ENCODE data around the gene NPR2. TPM values are rescaled to one million over a fixed set of nuclear protein-coding genes. Genes with fewer than 3 reads are reported as not detected.

Gene NPR2
- total and polyA plus RNA-seq, 2 donors (not counting 3 experiments of a cell fraction or from before 2014, with no cell fraction given): 16.4 to 25.6 TPM

GRCh38 chr9:35812025-35812602 lies 20.7 kb downstream of the NPR2 start, which contains the start of gene SPAG8:
SPAG8 (minus strand) TSS chr9:35812262; CDS start chr9:35812147, 115 bp downstream.
- no peaks in the 10 kb centered on the region for H3K9me3 ChIP-seq (replicated peaks; ENCODE audit: control insufficient read depth, insufficient read depth, low read length)
- POLR2A ChIA-PET: no interaction called here
- H3K27ac ChIP-seq (ENCODE audit: insufficient read depth, low read depth, low read length): peak within 1 kb of the TSS; percentile 16
- H3K36me3 ChIP-seq (ENCODE audit: control insufficient read depth in 2 of 2, extremely low read depth in 1 of 2, insufficient read depth in 2 of 2, low read length in 2 of 2): no peaks in the 10 kb centered on the region
- DNase-seq (ENCODE audit: low read depth, low spot score) (peak; percentile 90), FAIRE-seq (peak; percentile 96)
- peak within 1 kb of the TSS; percentile 25 for H3K9ac ChIP-seq (replicated peaks; ENCODE audit: extremely low read depth, insufficient read depth, low read length)
- dilution Hi-C loops (cut with MboI; ENCODE audit: extremely low pct_ligation_motif_present, low sequenced_read_pairs): no loop called here
- H3K4me2 ChIP-seq (ENCODE audit: insufficient read depth, low read length): peak within 1 kb of the TSS; percentile 73
- H2AFZ ChIP-seq (ENCODE audit: low read depth, low read length): peak within 1 kb of the TSS; percentile 81
- peak within 1 kb of the TSS; percentile 8 to 56 (median 25) for H3K4me3 ChIP-seq (replicated peaks in 1 of 3; ENCODE audit: insufficient read depth in 1 of 3, low read depth in 1 of 3, low read length in 3 of 3)
- BruUV-seq (replicated peaks): no TSS peak
- no peaks in the 10 kb centered on the region for H3K9me1 ChIP-seq (replicated peaks; ENCODE audit: control insufficient read depth, extremely low read depth, insufficient read depth, low read length)
- intact Hi-C loops (cut with micrococcal nuclease): loop anchor here (2.0 kb wide), 2 partner anchors 13 to 55 kb away; no protein-coding TSS in a partner anchor
- H3K79me2 ChIP-seq (ENCODE audit: control insufficient read depth, insufficient read depth, low read length): no peaks in the 10 kb centered on the region
- peaks cover 21% of the 10 kb centered on the region for H3K4me1 ChIP-seq (ENCODE audit: control insufficient read depth, extremely low read depth, insufficient read depth, low read length)
- H4K20me1 ChIP-seq (replicated peaks; ENCODE audit: control insufficient read depth, extremely low read depth, insufficient read depth, low read length): no peaks in the 10 kb centered on the region
- no peaks in the 10 kb centered on the region for H3K27me3 ChIP-seq (ENCODE audit: control insufficient read depth in 2 of 2, insufficient read depth in 2 of 2, low read length in 2 of 2)
- CTCF ChIA-PET: interaction anchor here (0.7 to 5.8 kb wide), 14 partner anchors 14 to 116 kb away, joined by 3 to 130 read pairs (median 4); partner anchors contain the start of genes CREB3, GBA2, NPR2 and RGP1
- TF ChIP-seq GATA2 (IDR thresholded peaks at IDR 0.05; ENCODE audit: insufficient read depth, insufficient read length, low read depth, low read length): no peak
- TF ChIP-seq POLR2AphosphoS5 (IDR thresholded peaks at IDR 0.05; ENCODE audit: insufficient read depth, low read depth, low read length): peak; percentile 52
- TF ChIP-seq, protein P1, sequence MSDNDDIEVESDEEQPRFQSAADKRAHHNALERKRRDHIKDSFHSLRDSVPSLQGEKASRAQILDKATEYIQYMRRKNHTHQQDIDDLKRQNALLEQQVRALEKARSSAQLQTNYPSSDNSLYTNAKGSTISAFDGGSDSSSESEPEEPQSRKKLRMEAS (IDR thresholded peaks at IDR 0.05; ENCODE audit: insufficient read depth, insufficient read length): no peak
- no peak for TF ChIP-seq JUN (IDR thresholded peaks at IDR 0.05; ENCODE audit: borderline replicate concordance, insufficient read depth, insufficient read length, low read depth)
- TF ChIP-seq MYC (IDR thresholded peaks at IDR 0.05; ENCODE audit: low read depth, low read length): no peak
- TF ChIP-seq FOS (IDR thresholded peaks at IDR 0.05; ENCODE audit: borderline replicate concordance, insufficient read depth, low read length): no peak
- TF ChIP-seq EZH2 (IDR thresholded peaks at IDR 0.05; ENCODE audit: borderline replicate concordance, low read depth, low read length, severe bottlenecking): no peak
- TF ChIP-seq POLR2A (IDR thresholded peaks at IDR 0.05; ENCODE audit: low read depth, low read length): peak; percentile 59
- TF ChIP-seq CTCF (IDR thresholded peaks at IDR 0.05; ENCODE audit: extremely low read depth in 1 of 2, insufficient read depth in 1 of 2, low read depth in 1 of 2, low read length in 2 of 2): no peak
